Epithelial cell of proximal tubule (primary cell): Measurements from ENCODE around the gene TBC1D24. TPM values are rescaled to one million over a fixed set of nuclear protein-coding genes. Genes with fewer than 3 reads are reported as not detected.

Source experiments
- DNase-seq: peaks from one replicate; pipeline ENCODE4 v3.0.0-alpha.2; 2011; ENCODE audit warnings: low read depth
- H3K4me3 ChIP-seq: 2 replicates; pipeline ENCODE4 v1.5.1; 2011; ENCODE audit warnings: low read depth, mild to moderate bottlenecking, low read length
- CTCF ChIP-seq: conservative IDR thresholded peaks from 2 replicates; pipeline ENCODE4 v1.5.1; 2012; ENCODE audit warnings: low read depth, mild to moderate bottlenecking, low read length
- total RNA-seq: library from RNA; depleted of rRNA; stranded (reverse); fragments of >200 nt; gene quantifications from 2 replicates; pipeline ENCODE4 v1.2.3, GENCODE V29; 2015

Gene TBC1D24
- total RNA-seq, 1 donor from 2014 or later = 7.8 TPM

- no peak for TF ChIP-seq CTCF
- no peak for DNase-seq
- H3K4me3 ChIP-seq = peak overlapping the region; percentile 97
These were observed 39.6 kb downstream of the TBC1D24 start for GRCh38 chr16:2514333-2515179.

GRCh38 chr16:2515180-2515851 is 40.4 kb downstream of the TBC1D24 start:
- TF ChIP-seq CTCF = no peak
- peak overlapping the region; percentile 97 for H3K4me3 ChIP-seq
- no peak for DNase-seq

GRCh38 chr16:2516391-2517240 is 41.7 kb downstream of the TBC1D24 start:
- TF ChIP-seq CTCF = peak; percentile 9
- no peak for DNase-seq
- peak overlapping the region; percentile 97 for H3K4me3 ChIP-seq

GRCh38 chr16:2517954-2518605 is 43.2 kb downstream of the TBC1D24 start:
- TF ChIP-seq CTCF = no peak
- DNase-seq = no peak
- no peak overlapping the region for H3K4me3 ChIP-seq

- no peak for TF ChIP-seq CTCF
- no peak overlapping the region for H3K4me3 ChIP-seq
- no peak for DNase-seq
These were observed 44.1 kb downstream of the TBC1D24 start for GRCh38 chr16:2518823-2519710.

GRCh38 chr16:2519711-2520080 is 44.8 kb downstream of the TBC1D24 start:
- no peak for DNase-seq
- H3K4me3 ChIP-seq = peak overlapping the region; percentile 60
- no peak for TF ChIP-seq CTCF
